HepG2 (cell line): Measurements from ENCODE around the gene DSCAML1. TPM values are rescaled to one million over a fixed set of nuclear protein-coding genes. Genes with fewer than 3 reads are reported as not detected.
A peak's percentile ranks its signal among the peaks of the same experiment; 100 is the strongest.

Source experiments
- GPBP1L1 ChIP-seq: sonication (generic); formaldehyde crosslinking; IDR thresholded peaks from 2 replicates; pipeline ENCODE4 v1.5.0; 2020; ENCODE audit warnings: mild to moderate bottlenecking, missing genetic modification reagents
- SP4 ChIP-seq: sonication (generic); formaldehyde crosslinking; IDR thresholded peaks from 2 replicates; pipeline ENCODE4 v1.8.1; 2023; ENCODE audit warnings: mild to moderate bottlenecking, missing genetic modification reagents
- polyA plus RNA-seq, 8 experiments: library from polyadenylated mRNA; depleted of rRNA in 3 of 8; stranded (reverse) in 7 of 8; unstranded in 1 of 8; fragments of >200 nt; fragmentation: Illumina TruSeq in 4 of 8; extraction: Trizol in 4 of 8; gene quantifications; 2 replicates each; pipeline versions ENCODE4 v1.2.1 to v1.2.3, GENCODE V29; 2011 to 2016; ENCODE audit warnings: low read depth in 4 of 8, missing spikeins in 1 of 8, mixed read lengths in 1 of 8; ENCODE audit not compliant: insufficient read depth in 1 of 8
- total RNA-seq, 5 experiments: library from RNA; depleted of rRNA; stranded (reverse); fragments of >200 nt; fragmentation: Illumina TruSeq; extraction: Trizol; gene quantifications; 2 replicates each; pipeline ENCODE4 v1.2.3, GENCODE V29; 2016; ENCODE audit warnings: low read depth in 1 of 5
- TF ChIP-seq, protein P1 (sequence below): sonication (generic); formaldehyde crosslinking; IDR thresholded peaks from 2 replicates; pipeline ENCODE4 v1.5.1; 2020; ENCODE audit warnings: mild to moderate bottlenecking, missing genetic modification reagents, moderate library complexity
- TF ChIP-seq, protein P2 (sequence below): sonication (generic); formaldehyde crosslinking; IDR thresholded peaks from 2 replicates; pipeline ENCODE4 v1.5.1; 2020; ENCODE audit warnings: mild to moderate bottlenecking, moderate library complexity, missing genetic modification reagents

Gene DSCAML1
- total and polyA plus RNA-seq, 2 of the 13 experiments (the other 11 are each of a cell fraction or from before 2014, with no cell fraction given) = 0.29 to 0.40 TPM

GRCh38 chr11:117809236-117810055, 12.4 kb upstream of the DSCAML1 start (continued):
- TF ChIP-seq, protein P1, sequence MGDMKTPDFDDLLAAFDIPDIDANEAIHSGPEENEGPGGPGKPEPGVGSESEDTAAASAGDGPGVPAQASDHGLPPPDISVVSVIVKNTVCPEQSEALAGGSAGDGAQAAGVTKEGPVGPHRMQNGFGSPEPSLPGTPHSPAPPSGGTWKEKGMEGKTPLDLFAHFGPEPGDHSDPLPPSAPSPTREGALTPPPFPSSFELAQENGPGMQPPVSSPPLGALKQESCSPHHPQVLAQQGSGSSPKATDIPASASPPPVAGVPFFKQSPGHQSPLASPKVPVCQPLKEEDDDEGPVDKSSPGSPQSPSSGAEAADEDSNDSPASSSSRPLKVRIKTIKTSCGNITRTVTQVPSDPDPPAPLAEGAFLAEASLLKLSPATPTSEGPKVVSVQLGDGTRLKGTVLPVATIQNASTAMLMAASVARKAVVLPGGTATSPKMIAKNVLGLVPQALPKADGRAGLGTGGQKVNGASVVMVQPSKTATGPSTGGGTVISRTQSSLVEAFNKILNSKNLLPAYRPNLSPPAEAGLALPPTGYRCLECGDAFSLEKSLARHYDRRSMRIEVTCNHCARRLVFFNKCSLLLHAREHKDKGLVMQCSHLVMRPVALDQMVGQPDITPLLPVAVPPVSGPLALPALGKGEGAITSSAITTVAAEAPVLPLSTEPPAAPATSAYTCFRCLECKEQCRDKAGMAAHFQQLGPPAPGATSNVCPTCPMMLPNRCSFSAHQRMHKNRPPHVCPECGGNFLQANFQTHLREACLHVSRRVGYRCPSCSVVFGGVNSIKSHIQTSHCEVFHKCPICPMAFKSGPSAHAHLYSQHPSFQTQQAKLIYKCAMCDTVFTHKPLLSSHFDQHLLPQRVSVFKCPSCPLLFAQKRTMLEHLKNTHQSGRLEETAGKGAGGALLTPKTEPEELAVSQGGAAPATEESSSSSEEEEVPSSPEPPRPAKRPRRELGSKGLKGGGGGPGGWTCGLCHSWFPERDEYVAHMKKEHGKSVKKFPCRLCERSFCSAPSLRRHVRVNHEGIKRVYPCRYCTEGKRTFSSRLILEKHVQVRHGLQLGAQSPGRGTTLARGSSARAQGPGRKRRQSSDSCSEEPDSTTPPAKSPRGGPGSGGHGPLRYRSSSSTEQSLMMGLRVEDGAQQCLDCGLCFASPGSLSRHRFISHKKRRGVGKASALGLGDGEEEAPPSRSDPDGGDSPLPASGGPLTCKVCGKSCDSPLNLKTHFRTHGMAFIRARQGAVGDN = peak; percentile 22; the same call in 1 of the 2 replicates
- TF ChIP-seq GPBP1L1 (CRISPR knock-in tag) (no peak), SP4 (CRISPR knock-in tag) (0 out of 2 replicates have a peak, but pooled peaks have one; percentile 56)
- TF ChIP-seq, protein P2, sequence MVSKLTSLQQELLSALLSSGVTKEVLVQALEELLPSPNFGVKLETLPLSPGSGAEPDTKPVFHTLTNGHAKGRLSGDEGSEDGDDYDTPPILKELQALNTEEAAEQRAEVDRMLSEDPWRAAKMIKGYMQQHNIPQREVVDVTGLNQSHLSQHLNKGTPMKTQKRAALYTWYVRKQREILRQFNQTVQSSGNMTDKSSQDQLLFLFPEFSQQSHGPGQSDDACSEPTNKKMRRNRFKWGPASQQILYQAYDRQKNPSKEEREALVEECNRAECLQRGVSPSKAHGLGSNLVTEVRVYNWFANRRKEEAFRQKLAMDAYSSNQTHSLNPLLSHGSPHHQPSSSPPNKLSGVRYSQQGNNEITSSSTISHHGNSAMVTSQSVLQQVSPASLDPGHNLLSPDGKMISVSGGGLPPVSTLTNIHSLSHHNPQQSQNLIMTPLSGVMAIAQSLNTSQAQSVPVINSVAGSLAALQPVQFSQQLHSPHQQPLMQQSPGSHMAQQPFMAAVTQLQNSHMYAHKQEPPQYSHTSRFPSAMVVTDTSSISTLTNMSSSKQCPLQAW (CRISPR knock-in tag) = 0 out of 2 replicates have a peak, but pooled peaks have one; percentile 53
